Measurements from ENCODE around the gene C10orf105. TPM values are rescaled to one million over a fixed set of nuclear protein-coding genes. Genes with fewer than 3 reads are reported as not detected.

C10orf105 gene
- total RNA-seq, 2 experiments from 2014 or later, result 0.24 to 0.41 TPM

DNA sequence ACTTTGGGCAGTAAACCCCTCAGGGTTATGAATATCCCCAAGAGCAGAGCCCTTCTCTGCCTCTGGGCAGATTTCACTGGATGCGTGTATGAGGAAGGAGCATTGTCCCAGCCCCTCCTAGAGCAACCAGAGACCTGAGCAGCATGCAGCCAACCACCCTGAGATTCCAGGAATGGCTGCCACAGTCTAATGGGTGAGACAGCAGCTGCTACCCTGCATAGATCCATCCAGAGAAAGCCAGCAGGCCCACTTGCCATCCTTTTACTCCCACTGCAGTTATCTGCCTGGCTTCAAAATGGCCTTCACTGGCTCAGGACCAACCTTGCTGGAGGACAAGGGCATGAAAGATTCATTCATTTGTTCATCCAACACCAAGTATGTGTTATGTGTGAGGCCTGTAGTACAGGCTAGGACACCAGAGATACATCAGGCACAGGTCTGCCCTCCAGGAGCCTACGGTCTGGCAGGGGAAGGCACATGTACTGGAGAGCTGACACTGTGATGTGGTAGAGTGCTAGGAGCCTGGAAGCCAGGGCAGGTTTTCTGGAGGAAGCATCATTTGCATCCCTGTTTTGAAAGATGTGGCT is 26.2 kb upstream of the C10orf105 start:
- Mint-ChIP-seq H3K27me3 (no peaks in the 10 kb centered on the region), H3K9me3 (peaks cover 7% of the 10 kb centered on the region), H3K4me1 (peaks cover 92% of the 10 kb centered on the region), H3K4me3 (no peak overlapping the region), H3K27ac (peak overlapping the region; percentile 99), H3K36me3 (peaks cover 42% of the 10 kb centered on the region)
- no peak for DNase-seq

GRCh38 chr10:71744897-71745663 is 25.5 kb upstream of the C10orf105 start:
- Mint-ChIP-seq H3K4me3 (no peak overlapping the region), H3K9me3 (peaks cover 7% of the 10 kb centered on the region), H3K27ac (peak overlapping the region; percentile 22), H3K4me1 (peaks cover 92% of the 10 kb centered on the region), H3K27me3 (no peaks in the 10 kb centered on the region), H3K36me3 (peaks cover 37% of the 10 kb centered on the region)
- no peak for DNase-seq

DNA sequence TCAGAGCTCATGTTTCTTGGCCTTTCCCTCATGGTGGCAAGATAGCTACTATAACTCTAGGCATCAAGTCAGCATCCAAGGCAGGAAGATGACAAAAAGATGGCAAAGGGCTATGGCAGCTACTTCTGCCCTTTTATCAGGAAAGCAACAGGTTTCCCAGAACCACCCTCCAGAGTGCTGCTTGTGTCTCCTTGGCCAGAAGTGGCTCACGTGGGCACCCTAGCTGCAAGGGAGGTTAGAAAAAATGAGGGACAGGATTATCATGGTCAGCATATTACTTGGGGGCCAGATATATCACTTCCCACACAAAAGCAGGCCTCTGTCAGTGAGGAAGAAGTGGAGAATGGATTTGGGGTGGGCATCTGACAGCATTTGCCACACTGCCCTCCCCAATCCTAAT is 24.3 kb upstream of the C10orf105 start:
- no peak overlapping the region for H3K4me3 Mint-ChIP-seq
- H3K36me3 Mint-ChIP-seq, result peaks cover 37% of the 10 kb centered on the region
- H3K9me3 Mint-ChIP-seq, result peaks cover 7% of the 10 kb centered on the region
- DNase-seq, result no peak
- peaks cover 92% of the 10 kb centered on the region for H3K4me1 Mint-ChIP-seq
- H3K27ac Mint-ChIP-seq, result peak overlapping the region; percentile 71
- no peaks in the 10 kb centered on the region for H3K27me3 Mint-ChIP-seq

GRCh38 chr10:71743089-71743838 is 23.7 kb upstream of the C10orf105 start:
- no peak overlapping the region for H3K4me3 Mint-ChIP-seq
- no peak for DNase-seq
- H3K4me1 Mint-ChIP-seq, result peaks cover 89% of the 10 kb centered on the region
- peak overlapping the region; percentile 86 for H3K27ac Mint-ChIP-seq
- H3K27me3 Mint-ChIP-seq, result no peaks in the 10 kb centered on the region
- H3K36me3 Mint-ChIP-seq, result peaks cover 36% of the 10 kb centered on the region
- peaks cover 7% of the 10 kb centered on the region for H3K9me3 Mint-ChIP-seq

DNA sequence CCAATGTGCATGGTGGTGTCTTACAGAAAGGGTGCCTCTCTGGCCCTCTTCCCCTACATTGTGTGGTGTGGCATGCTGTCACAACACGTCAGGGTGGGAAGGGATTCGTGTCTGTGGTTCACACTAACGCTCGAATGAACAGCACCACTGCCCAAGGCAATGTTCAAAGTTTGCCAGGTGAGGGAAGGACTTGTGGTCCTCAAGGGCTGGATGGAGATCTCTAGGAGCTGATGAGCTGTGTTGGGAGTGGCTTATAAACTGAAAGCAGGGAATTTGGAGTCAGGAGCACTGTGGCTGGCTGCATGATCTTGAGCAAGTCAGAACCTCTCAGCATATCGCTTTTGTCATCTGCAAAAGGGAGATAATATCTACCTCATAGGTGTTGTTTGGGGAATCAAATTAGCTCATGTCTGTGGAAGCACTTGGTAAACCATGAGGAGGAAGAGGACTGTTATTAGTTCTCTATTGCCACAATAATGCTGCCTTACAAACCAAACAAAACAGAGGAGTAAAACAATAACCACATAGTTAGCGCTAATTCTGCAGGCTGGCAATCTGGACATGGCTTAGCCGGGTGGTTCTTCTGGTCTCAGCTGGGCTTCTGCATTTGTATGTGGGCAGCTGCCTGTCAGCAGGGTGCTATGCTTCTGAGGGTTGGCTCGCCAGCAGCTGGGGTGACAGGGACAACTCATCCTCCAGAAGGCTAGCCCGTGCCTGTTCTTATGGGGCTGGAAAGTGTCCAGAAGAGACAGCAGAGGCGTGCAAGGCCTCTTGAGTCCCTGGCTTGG is 22.9 kb upstream of the C10orf105 start:
- peaks cover 36% of the 10 kb centered on the region for H3K36me3 Mint-ChIP-seq
- peaks cover 7% of the 10 kb centered on the region for H3K9me3 Mint-ChIP-seq
- peak overlapping the region; percentile 86 for H3K27ac Mint-ChIP-seq
- peaks cover 90% of the 10 kb centered on the region for H3K4me1 Mint-ChIP-seq
- H3K4me3 Mint-ChIP-seq, result peak overlapping the region; percentile 9
- no peaks in the 10 kb centered on the region for H3K27me3 Mint-ChIP-seq
- no peak for DNase-seq

DNA sequence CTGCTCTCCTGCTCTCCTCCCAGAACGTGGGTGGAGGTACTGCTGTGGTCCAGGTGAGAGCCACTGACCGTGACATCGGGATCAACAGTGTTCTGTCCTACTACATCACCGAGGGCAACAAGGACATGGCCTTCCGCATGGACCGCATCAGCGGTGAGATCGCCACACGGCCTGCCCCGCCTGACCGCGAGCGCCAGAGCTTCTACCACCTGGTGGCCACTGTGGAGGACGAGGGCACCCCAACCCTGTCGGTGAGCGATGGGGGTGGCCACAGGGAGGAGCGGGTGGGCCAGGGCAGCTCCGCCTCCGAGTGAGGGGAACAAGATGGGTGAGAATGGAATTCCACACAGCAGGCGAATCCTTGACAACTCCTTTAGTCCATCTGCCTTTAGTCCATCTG is 22.1 kb upstream of the C10orf105 start:
- H3K36me3 Mint-ChIP-seq, result peaks cover 32% of the 10 kb centered on the region
- H3K4me1 Mint-ChIP-seq, result peaks cover 90% of the 10 kb centered on the region
- H3K4me3 Mint-ChIP-seq, result no peak overlapping the region
- peak overlapping the region; percentile 86 for H3K27ac Mint-ChIP-seq
- H3K9me3 Mint-ChIP-seq, result peaks cover 7% of the 10 kb centered on the region
- H3K27me3 Mint-ChIP-seq, result no peaks in the 10 kb centered on the region
- no peak for DNase-seq

- Mint-ChIP-seq H3K27ac (peak overlapping the region; percentile 86), H3K36me3 (peaks cover 32% of the 10 kb centered on the region), H3K9me3 (peaks cover 7% of the 10 kb centered on the region), H3K4me1 (peaks cover 90% of the 10 kb centered on the region), H3K27me3 (no peaks in the 10 kb centered on the region), H3K4me3 (no peak overlapping the region)
- no peak for DNase-seq
Observed at GRCh38 chr10:71741029-71741428, 21.5 kb upstream of the C10orf105 start.

- H3K27me3 Mint-ChIP-seq, result no peaks in the 10 kb centered on the region
- peaks cover 31% of the 10 kb centered on the region for H3K36me3 Mint-ChIP-seq
- DNase-seq, result no peak
- no peak overlapping the region for H3K4me3 Mint-ChIP-seq
- H3K27ac Mint-ChIP-seq, result peak overlapping the region; percentile 94
- peaks cover 7% of the 10 kb centered on the region for H3K9me3 Mint-ChIP-seq
- peaks cover 91% of the 10 kb centered on the region for H3K4me1 Mint-ChIP-seq
Observed at GRCh38 chr10:71740069-71740653, 20.6 kb upstream of the C10orf105 start.

GRCh38 chr10:71739358-71739900 is 19.9 kb upstream of the C10orf105 start:
- Mint-ChIP-seq H3K4me1 (peaks cover 92% of the 10 kb centered on the region), H3K4me3 (no peak overlapping the region), H3K27me3 (no peaks in the 10 kb centered on the region), H3K36me3 (peaks cover 29% of the 10 kb centered on the region), H3K27ac (peak overlapping the region; percentile 94), H3K9me3 (peaks cover 7% of the 10 kb centered on the region)
- no peak for DNase-seq

DNA sequence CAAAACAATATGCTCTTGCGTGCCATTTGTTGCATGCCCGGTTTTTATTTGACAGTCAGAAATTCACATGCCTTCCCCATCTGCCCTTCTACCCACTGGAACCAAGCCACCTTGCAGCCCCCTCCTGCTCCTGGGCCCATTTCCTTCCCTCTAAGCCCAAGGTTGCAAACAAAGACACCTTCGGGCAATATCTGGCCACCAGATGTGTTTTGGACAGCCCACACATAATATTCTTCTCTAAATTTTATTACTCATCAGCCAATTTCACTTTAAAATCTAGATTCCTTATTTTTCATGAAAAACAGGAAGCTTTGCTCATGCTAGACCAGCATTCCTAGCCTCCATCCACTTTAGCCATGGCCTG is 18.2 kb upstream of the C10orf105 start:
- H3K4me1 Mint-ChIP-seq, result peaks cover 94% of the 10 kb centered on the region
- H3K27me3 Mint-ChIP-seq, result no peaks in the 10 kb centered on the region
- H3K9me3 Mint-ChIP-seq, result peaks cover 7% of the 10 kb centered on the region
- H3K4me3 Mint-ChIP-seq, result peak overlapping the region; percentile 62
- DNase-seq, result no peak
- peak overlapping the region; percentile 94 for H3K27ac Mint-ChIP-seq
- peaks cover 25% of the 10 kb centered on the region for H3K36me3 Mint-ChIP-seq

- Mint-ChIP-seq H3K4me1 (peaks cover 94% of the 10 kb centered on the region), H3K36me3 (peaks cover 20% of the 10 kb centered on the region), H3K4me3 (peak overlapping the region; percentile 64), H3K9me3 (peaks cover 3% of the 10 kb centered on the region), H3K27ac (peak overlapping the region; percentile 94), H3K27me3 (no peaks in the 10 kb centered on the region)
- DNase-seq, result peak; percentile 56
Observed at GRCh38 chr10:71737001-71737833, 17.6 kb upstream of the C10orf105 start.

DNA sequence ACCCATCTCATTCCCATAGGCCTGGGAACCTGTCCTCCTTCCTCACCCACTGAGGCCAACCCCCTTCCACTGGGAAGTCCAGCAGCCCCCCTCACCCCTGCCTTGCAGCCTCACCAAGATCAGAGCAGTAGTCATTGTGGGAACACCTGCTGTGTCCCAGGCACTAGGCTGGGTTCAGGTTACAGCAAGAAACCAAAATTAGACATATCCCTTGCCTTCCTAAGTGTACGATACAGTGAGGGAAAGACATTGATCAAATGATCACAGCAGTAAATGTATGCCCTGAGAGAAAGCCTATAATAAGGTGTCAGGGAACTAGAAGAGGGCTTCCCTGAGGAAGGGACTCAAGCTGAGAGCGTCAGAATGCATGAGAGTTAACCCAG is 17.0 kb upstream of the C10orf105 start:
- H3K4me3 Mint-ChIP-seq, result peak overlapping the region; percentile 64
- no peaks in the 10 kb centered on the region for H3K9me3 Mint-ChIP-seq
- peaks cover 15% of the 10 kb centered on the region for H3K36me3 Mint-ChIP-seq
- no peak for DNase-seq
- H3K27me3 Mint-ChIP-seq, result no peaks in the 10 kb centered on the region
- peaks cover 94% of the 10 kb centered on the region for H3K4me1 Mint-ChIP-seq
- peak overlapping the region; percentile 94 for H3K27ac Mint-ChIP-seq

- H3K27me3 Mint-ChIP-seq, result no peaks in the 10 kb centered on the region
- peaks cover 11% of the 10 kb centered on the region for H3K36me3 Mint-ChIP-seq
- peak; percentile 69 for DNase-seq
Observed at GRCh38 chr10:71735709-71736569, 16.4 kb upstream of the C10orf105 start.

More at GRCh38 chr10:71735709-71736569, 16.4 kb upstream of the C10orf105 start:
- H3K4me3 Mint-ChIP-seq, result peak overlapping the region; percentile 64
- H3K9me3 Mint-ChIP-seq, result no peaks in the 10 kb centered on the region
- peak overlapping the region; percentile 94 for H3K27ac Mint-ChIP-seq
- peaks cover 94% of the 10 kb centered on the region for H3K4me1 Mint-ChIP-seq
